GM20431 (cell line): Measurements from ENCODE around the gene IRS1.

Experiments used
- in situ Hi-C: fragments of 300-500 bp; cut with MseI, MboI; formaldehyde crosslinking; loops from one replicate; pipeline ENCODE4 v1.15.0; 2020; ENCODE audit warnings: low sequenced_read_pairs; ENCODE audit not compliant: unreplicated experiment

The IRS1 gene

GRCh38 chr2:226792155-226792881, 7.3 kb downstream of the IRS1 start:
- in situ Hi-C loops = no loop called here

- in situ Hi-C loops = no loop called here
Measured at GRCh38 chr2:226791487-226792081, 8.0 kb downstream of the IRS1 start.

GRCh38 chr2:226791056-226791486, 8.5 kb downstream of the IRS1 start:
- in situ Hi-C loops = no loop called here

GRCh38 chr2:226790431-226790830, 9.2 kb downstream of the IRS1 start:
- in situ Hi-C loops = no loop called here

GRCh38 chr2:226790011-226790410, 9.6 kb downstream of the IRS1 start:
- in situ Hi-C loops = no loop called here

GRCh38 chr2:226788881-226789490, 10.6 kb downstream of the IRS1 start:
- in situ Hi-C loops = no loop called here

- in situ Hi-C loops = no loop called here
Measured at GRCh38 chr2:226788064-226788463, 11.6 kb downstream of the IRS1 start.

GRCh38 chr2:226783885-226784284, 15.7 kb downstream of the IRS1 start:
- in situ Hi-C loops = no loop called here

GRCh38 chr2:226782092-226782713, 17.4 kb downstream of the IRS1 start:
- in situ Hi-C loops = no loop called here

- in situ Hi-C loops = no loop called here
Measured at GRCh38 chr2:226780431-226780830, 19.2 kb downstream of the IRS1 start.

- in situ Hi-C loops = no loop called here
Measured at GRCh38 chr2:226777611-226778010, 22.0 kb downstream of the IRS1 start.

GRCh38 chr2:226776104-226776503, 23.5 kb downstream of the IRS1 start:
- in situ Hi-C loops = no loop called here

- in situ Hi-C loops = no loop called here
Measured at GRCh38 chr2:226775032-226775509, 24.5 kb downstream of the IRS1 start.

GRCh38 chr2:226773291-226773690, 26.3 kb downstream of the IRS1 start:
- in situ Hi-C loops = no loop called here

GRCh38 chr2:226772389-226773179, 27.0 kb downstream of the IRS1 start:
- in situ Hi-C loops = no loop called here

- in situ Hi-C loops = no loop called here
Measured at GRCh38 chr2:226771067-226771466, 28.6 kb downstream of the IRS1 start.

GRCh38 chr2:226767056-226767813, 32.4 kb downstream of the IRS1 start:
- in situ Hi-C loops = no loop called here

- in situ Hi-C loops = no loop called here
Measured at GRCh38 chr2:226766352-226767055, 33.1 kb downstream of the IRS1 start.

- in situ Hi-C loops = no loop called here
Measured at GRCh38 chr2:226763320-226763719, 36.3 kb downstream of the IRS1 start.
